Transverse colon (tissue), 3 donors: ENCODE data around the gene EHD3.

ENCODE experiments used
- CTCF ChIP-seq, 5 experiments: fragments of 200-600 bp in 3 of 5; fragments of 450-650 bp in 2 of 5; sonication (generic) in 3 of 5; IDR thresholded peaks; 1 replicate in 2 of 5; 2 replicates in 3 of 5; pipeline ENCODE4 v1.5.1; 2016 to 2017; ENCODE audit warnings: antibody characterized with exemption in 5 of 5, inconsistent platforms in 3 of 5, mild to moderate bottlenecking in 2 of 5, moderate library complexity in 1 of 5
- EP300 ChIP-seq: sonication (generic); formaldehyde crosslinking; IDR thresholded peaks from one replicate; pipeline ENCODE4 v1.6.1; 2017; ENCODE audit warnings: antibody characterized with exemption, low read depth
- POLR2A ChIP-seq: fragments of 450-650 bp; IDR thresholded peaks from one replicate; pipeline ENCODE4 v1.6.1; 2016; ENCODE audit warnings: antibody characterized with exemption, mild to moderate bottlenecking, moderate library complexity

- no peak for TF ChIP-seq CTCF (IDR thresholded peaks at IDR 0.05)
- no peak for TF ChIP-seq POLR2A
- TF ChIP-seq EP300 = no peak
These were observed 45.8 kb upstream of the EHD3 start for GRCh38 chr2:31188131-31188530.
